ENCODE measurements around the gene TSSK1B. TPM values are rescaled to one million over a fixed set of nuclear protein-coding genes. Genes with fewer than 3 reads are reported as not detected.
"Not testable (repeated sequence)": the region's sequence is repeated elsewhere in the genome, so short reads cannot be mapped to it uniquely, and the experiment has no call there.

The TSSK1B gene
- total RNA-seq (ENCODE audit: unreplicated experiment), result not detected
- long read RNA-seq, result 0 reads

GRCh38 chr5:113434889-113435288 is at the start of gene TSSK1B:
Gene TSSK1B (minus strand): TSS chr5:113434989. CDS start chr5:113434839, 150 bp downstream.
- DNase-seq (ENCODE audit: low spot score), result no peak
- Mint-ChIP-seq H3K4me1 (ENCODE audit: unreplicated experiment) (peaks cover 3% of the 10 kb centered on the region), H3K36me3 (ENCODE audit: low read depth, unreplicated experiment) (no peaks in the 10 kb centered on the region), H3K4me3 (ENCODE audit: unreplicated experiment) (no peak within 1 kb of the TSS), H3K27ac (ENCODE audit: unreplicated experiment) (no peak within 1 kb of the TSS), H3K9me3 (ENCODE audit: unreplicated experiment) (no peaks in the 10 kb centered on the region), H3K27me3 (ENCODE audit: unreplicated experiment) (no peaks in the 10 kb centered on the region)
- TF ChIP-seq, protein P1, sequence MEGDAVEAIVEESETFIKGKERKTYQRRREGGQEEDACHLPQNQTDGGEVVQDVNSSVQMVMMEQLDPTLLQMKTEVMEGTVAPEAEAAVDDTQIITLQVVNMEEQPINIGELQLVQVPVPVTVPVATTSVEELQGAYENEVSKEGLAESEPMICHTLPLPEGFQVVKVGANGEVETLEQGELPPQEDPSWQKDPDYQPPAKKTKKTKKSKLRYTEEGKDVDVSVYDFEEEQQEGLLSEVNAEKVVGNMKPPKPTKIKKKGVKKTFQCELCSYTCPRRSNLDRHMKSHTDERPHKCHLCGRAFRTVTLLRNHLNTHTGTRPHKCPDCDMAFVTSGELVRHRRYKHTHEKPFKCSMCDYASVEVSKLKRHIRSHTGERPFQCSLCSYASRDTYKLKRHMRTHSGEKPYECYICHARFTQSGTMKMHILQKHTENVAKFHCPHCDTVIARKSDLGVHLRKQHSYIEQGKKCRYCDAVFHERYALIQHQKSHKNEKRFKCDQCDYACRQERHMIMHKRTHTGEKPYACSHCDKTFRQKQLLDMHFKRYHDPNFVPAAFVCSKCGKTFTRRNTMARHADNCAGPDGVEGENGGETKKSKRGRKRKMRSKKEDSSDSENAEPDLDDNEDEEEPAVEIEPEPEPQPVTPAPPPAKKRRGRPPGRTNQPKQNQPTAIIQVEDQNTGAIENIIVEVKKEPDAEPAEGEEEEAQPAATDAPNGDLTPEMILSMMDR (IDR thresholded peaks at IDR 0.05; ENCODE audit: unreplicated experiment), result no peak

DNA sequence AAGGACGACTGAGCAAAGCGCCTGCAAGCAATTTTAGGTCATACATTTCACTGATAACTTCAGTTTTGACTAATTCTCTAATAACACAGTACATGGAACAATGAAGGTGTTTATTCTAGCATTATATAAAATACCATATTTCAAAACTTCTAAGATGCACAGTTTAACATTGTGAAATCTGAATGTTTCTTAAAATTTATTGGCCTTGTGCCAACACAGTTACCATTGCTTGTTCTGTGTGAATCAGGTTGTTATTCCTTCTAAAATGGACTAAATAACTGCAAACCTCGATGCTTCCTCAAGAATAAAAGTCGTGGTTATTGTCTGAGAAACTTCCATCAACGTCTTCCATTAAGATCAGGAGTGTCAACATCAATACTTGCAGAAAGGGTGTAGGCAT is 45.5 kb upstream of the TSSK1B start:
- Mint-ChIP-seq H3K36me3 (ENCODE audit: low read depth, unreplicated experiment) (no peaks in the 10 kb centered on the region), H3K9me3 (ENCODE audit: unreplicated experiment) (no peaks in the 10 kb centered on the region), H3K27me3 (ENCODE audit: unreplicated experiment) (no peaks in the 10 kb centered on the region), H3K27ac (ENCODE audit: unreplicated experiment) (no peak overlapping the region), H3K4me3 (ENCODE audit: unreplicated experiment) (no peak overlapping the region), H3K4me1 (ENCODE audit: unreplicated experiment) (no peaks in the 10 kb centered on the region)
- TF ChIP-seq, protein P1 (IDR thresholded peaks at IDR 0.05; ENCODE audit: unreplicated experiment), result no peak
- DNase-seq (ENCODE audit: low spot score), result no peak

DNA sequence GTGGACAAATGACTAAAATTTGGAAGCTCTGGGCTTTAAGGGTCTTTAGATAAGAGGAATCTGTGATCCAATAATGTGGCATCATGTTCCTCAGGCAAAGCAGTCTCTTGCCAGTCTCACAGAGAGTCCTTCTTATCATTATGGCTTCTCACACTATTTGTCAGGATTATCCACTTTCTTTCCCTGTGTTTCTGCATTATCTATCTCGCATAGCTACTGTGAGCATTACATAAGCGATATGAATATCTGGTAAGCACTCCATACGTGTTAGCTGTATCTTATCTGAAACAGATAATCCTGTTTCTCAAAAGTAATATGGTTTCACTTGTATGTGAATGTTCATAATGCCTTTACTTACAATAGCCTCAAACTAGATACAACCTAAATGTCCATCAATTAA is 43.9 kb upstream of the TSSK1B start:
- Mint-ChIP-seq H3K9me3 (ENCODE audit: unreplicated experiment) (no peaks in the 10 kb centered on the region), H3K4me1 (ENCODE audit: unreplicated experiment) (no peaks in the 10 kb centered on the region), H3K27me3 (ENCODE audit: unreplicated experiment) (no peaks in the 10 kb centered on the region), H3K27ac (ENCODE audit: unreplicated experiment) (no peak overlapping the region), H3K36me3 (ENCODE audit: low read depth, unreplicated experiment) (no peaks in the 10 kb centered on the region), H3K4me3 (ENCODE audit: unreplicated experiment) (no peak overlapping the region)
- no peak for DNase-seq (ENCODE audit: low spot score)
- TF ChIP-seq, protein P1 (IDR thresholded peaks at IDR 0.05; ENCODE audit: unreplicated experiment), result no peak

GRCh38 chr5:113474100-113474728 is 39.4 kb upstream of the TSSK1B start:
- no peak for DNase-seq (ENCODE audit: low spot score)
- Mint-ChIP-seq H3K9me3 (ENCODE audit: unreplicated experiment) (peaks cover 5% of the 10 kb centered on the region), H3K4me1 (ENCODE audit: unreplicated experiment) (no peaks in the 10 kb centered on the region), H3K27me3 (ENCODE audit: unreplicated experiment) (no peaks in the 10 kb centered on the region), H3K27ac (ENCODE audit: unreplicated experiment) (no peak overlapping the region), H3K4me3 (ENCODE audit: unreplicated experiment) (no peak overlapping the region), H3K36me3 (ENCODE audit: low read depth, unreplicated experiment) (peaks cover 4% of the 10 kb centered on the region)
- TF ChIP-seq, protein P1 (IDR thresholded peaks at IDR 0.05; ENCODE audit: unreplicated experiment), result no peak

DNA sequence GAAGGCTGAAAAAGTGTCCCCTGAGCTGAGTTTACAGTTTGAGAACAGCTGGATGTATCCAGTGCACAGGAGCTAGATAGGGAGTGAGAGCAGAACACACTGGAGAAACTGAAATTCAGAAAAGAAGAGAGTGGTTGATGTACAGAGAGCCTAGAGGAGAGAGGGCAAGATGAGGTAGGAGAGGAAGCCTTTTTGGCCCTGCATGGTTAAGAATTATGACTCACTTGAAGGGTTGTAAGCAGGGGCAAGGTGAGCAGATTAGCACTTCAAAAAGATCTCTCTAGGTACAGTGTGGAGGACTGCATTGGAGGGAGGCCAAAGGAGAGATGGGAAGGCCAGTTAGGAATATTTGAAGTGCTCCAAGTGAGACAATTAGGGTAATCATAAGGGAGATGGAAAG is 28.2 kb upstream of the TSSK1B start:
- Mint-ChIP-seq H3K4me3 (ENCODE audit: unreplicated experiment) (no peak overlapping the region), H3K27ac (ENCODE audit: unreplicated experiment) (no peak overlapping the region), H3K36me3 (ENCODE audit: low read depth, unreplicated experiment) (no peaks in the 10 kb centered on the region), H3K27me3 (ENCODE audit: unreplicated experiment) (peaks cover 1% of the 10 kb centered on the region), H3K4me1 (ENCODE audit: unreplicated experiment) (no peaks in the 10 kb centered on the region), H3K9me3 (ENCODE audit: unreplicated experiment) (no peaks in the 10 kb centered on the region)
- TF ChIP-seq, protein P1 (IDR thresholded peaks at IDR 0.05; ENCODE audit: unreplicated experiment), result no peak
- no peak for DNase-seq (ENCODE audit: low spot score)

DNA sequence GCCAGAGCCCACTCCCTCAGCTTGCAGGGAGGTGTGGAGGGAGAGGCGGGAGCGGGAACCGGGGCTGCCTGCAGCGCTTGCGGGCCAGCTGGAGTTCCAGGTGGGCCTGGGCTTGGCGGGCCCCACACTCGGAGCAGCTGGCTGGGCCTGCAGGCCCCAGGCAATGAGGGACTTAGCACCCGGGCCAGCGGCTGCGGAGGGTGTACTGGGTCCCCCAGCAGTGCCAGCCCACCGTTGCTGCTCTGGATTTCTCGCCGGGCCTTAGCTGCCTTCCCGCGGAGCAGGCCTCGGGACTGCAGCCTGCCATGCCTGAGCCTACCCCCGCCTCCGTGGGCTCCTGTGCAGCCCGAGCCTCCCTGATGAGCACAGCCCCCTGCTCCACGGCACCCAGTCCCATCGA is 22.3 kb upstream of the TSSK1B start:
- H3K4me3 Mint-ChIP-seq (ENCODE audit: unreplicated experiment); H3K27me3 Mint-ChIP-seq (ENCODE audit: unreplicated experiment); DNase-seq (ENCODE audit: low spot score); H3K9me3 Mint-ChIP-seq (ENCODE audit: unreplicated experiment); H3K27ac Mint-ChIP-seq (ENCODE audit: unreplicated experiment); H3K36me3 Mint-ChIP-seq (ENCODE audit: low read depth, unreplicated experiment); H3K4me1 Mint-ChIP-seq (ENCODE audit: unreplicated experiment): not testable (repeated sequence)

Measured in endothelial cell (in vitro differentiated cells).